ENCODE measurements around the gene ARHGEF28.

Gene ARHGEF28

DNA sequence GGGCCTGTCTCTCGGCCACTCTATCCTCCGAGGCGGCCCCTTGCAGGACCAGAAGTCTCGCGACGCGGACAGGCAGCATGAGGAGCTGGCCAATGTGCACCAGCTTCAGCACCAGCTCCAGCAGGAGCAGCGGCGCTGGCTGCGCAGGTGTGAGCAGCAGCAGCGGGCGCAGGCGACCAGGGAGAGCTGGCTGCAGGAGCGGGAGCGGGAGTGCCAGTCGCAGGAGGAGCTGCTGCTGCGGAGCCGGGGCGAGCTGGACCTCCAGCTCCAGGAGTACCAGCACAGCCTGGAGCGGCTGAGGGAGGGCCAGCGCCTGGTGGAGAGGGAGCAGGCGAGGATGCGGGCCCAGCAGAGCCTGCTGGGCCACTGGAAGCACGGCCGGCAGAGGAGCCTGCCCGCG lies 283.5 kb downstream of the ARHGEF28 start:
- DNase-seq = no peak
- Histone ChIP-seq H3K4ac (ENCODE audit: low read depth, low read length) (no peak overlapping the region), H3K79me1 (ENCODE audit: low read length) (no peaks in the 10 kb centered on the region), H3K23ac (ENCODE audit: low read length) (no peak overlapping the region), H2BK5ac (ENCODE audit: low read length) (no peak overlapping the region), H3K9ac (ENCODE audit: low read length) (no peak overlapping the region), H2AK5ac (ENCODE audit: low read length) (no peak overlapping the region), H4K5ac (ENCODE audit: low read length) (no peak overlapping the region), H2BK15ac (replicated peaks; ENCODE audit: low read depth) (no peak overlapping the region), H3K79me2 (ENCODE audit: control insufficient read depth, insufficient read depth, low read length) (no peaks in the 10 kb centered on the region), H4K8ac (ENCODE audit: low read depth, low read length) (no peak overlapping the region), H3K18ac (ENCODE audit: low read length) (no peak overlapping the region), H2BK120ac (ENCODE audit: low read depth, low read length) (no peak overlapping the region), H3K36me3 (ENCODE audit: control insufficient read depth, insufficient read depth, low read length) (no peaks in the 10 kb centered on the region), H3K4me2 (ENCODE audit: low read length) (no peak overlapping the region), H3K4me3 (ENCODE audit: low read length) (no peak overlapping the region), H3K27ac (ENCODE audit: low read depth, low read length) (no peak overlapping the region), H3K27me3 (ENCODE audit: insufficient read depth, low read length, poor library complexity) (no peaks in the 10 kb centered on the region), H3K4me1 (ENCODE audit: control insufficient read depth, low read depth, low read length) (peaks cover 3% of the 10 kb centered on the region), H3K56ac (ENCODE audit: low read length) (no peak overlapping the region)
- no CpG with 5 or more reads among the region's 27 CpGs for WGBS (ENCODE audit: extremely low coverage, insufficient coverage, low lambda C conversion rate)

GRCh38 chr5:73911761-73912393 lies 285.9 kb downstream of the ARHGEF28 start:
- H3K27ac ChIP-seq (ENCODE audit: low read depth, low read length) = no peak overlapping the region
- no peak overlapping the region for H3K9ac ChIP-seq (ENCODE audit: low read length)
- no peaks in the 10 kb centered on the region for H3K27me3 ChIP-seq (ENCODE audit: insufficient read depth, low read length, poor library complexity)
- no peak overlapping the region for H3K56ac ChIP-seq (ENCODE audit: low read length)
- no peaks in the 10 kb centered on the region for H3K79me2 ChIP-seq (ENCODE audit: control insufficient read depth, insufficient read depth, low read length)
- no CpG with 5 or more reads among the region's 4 CpGs for WGBS (ENCODE audit: extremely low coverage, insufficient coverage, low lambda C conversion rate)
- no peak overlapping the region for H3K23ac ChIP-seq (ENCODE audit: low read length)
- no peak overlapping the region for H2BK15ac ChIP-seq (replicated peaks; ENCODE audit: low read depth)
- no peak overlapping the region for H4K8ac ChIP-seq (ENCODE audit: low read depth, low read length)
- peaks cover 3% of the 10 kb centered on the region for H3K4me1 ChIP-seq (ENCODE audit: control insufficient read depth, low read depth, low read length)
- no peaks in the 10 kb centered on the region for H3K79me1 ChIP-seq (ENCODE audit: low read length)
- no peak overlapping the region for H3K4ac ChIP-seq (ENCODE audit: low read depth, low read length)
- no peak overlapping the region for H3K4me2 ChIP-seq (ENCODE audit: low read length)
- no peak overlapping the region for H3K18ac ChIP-seq (ENCODE audit: low read length)
- no peak overlapping the region for H2AK5ac ChIP-seq (ENCODE audit: low read length)
- no peak overlapping the region for H2BK120ac ChIP-seq (ENCODE audit: low read depth, low read length)
- no peak overlapping the region for H2BK5ac ChIP-seq (ENCODE audit: low read length)
- H3K4me3 ChIP-seq (ENCODE audit: low read length) = no peak overlapping the region
- H4K5ac ChIP-seq (ENCODE audit: low read length) = no peak overlapping the region
- H3K36me3 ChIP-seq (ENCODE audit: control insufficient read depth, insufficient read depth, low read length) = no peaks in the 10 kb centered on the region
- no peak for DNase-seq

DNA sequence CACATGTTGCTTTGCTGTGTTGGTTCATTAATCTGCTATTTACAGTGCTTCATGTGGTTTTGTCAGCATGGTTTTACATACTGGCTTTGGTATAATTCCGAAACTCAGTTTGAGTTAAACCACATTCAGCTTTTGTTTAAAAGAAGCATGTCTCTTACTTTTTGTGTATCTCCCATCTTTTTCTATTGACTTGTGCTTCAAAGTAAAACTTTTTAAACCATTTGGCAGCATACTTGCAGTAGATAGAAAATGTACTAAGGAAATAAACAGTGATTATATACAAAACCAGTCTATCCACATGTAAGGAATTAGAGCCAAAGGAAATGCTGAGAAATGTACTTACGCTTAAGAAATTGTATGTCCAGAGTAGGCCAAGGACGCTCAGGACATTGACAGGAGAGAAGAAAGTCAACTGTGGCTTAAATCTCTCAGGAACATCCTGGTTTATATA lies 286.9 kb downstream of the ARHGEF28 start:
- H2AK5ac ChIP-seq (ENCODE audit: low read length) = no peak overlapping the region
- no peak overlapping the region for H3K23ac ChIP-seq (ENCODE audit: low read length)
- no peak overlapping the region for H2BK15ac ChIP-seq (replicated peaks; ENCODE audit: low read depth)
- H3K4ac ChIP-seq (ENCODE audit: low read depth, low read length) = no peak overlapping the region
- H3K56ac ChIP-seq (ENCODE audit: low read length) = no peak overlapping the region
- no peak overlapping the region for H3K18ac ChIP-seq (ENCODE audit: low read length)
- no peaks in the 10 kb centered on the region for H3K79me2 ChIP-seq (ENCODE audit: control insufficient read depth, insufficient read depth, low read length)
- no peak overlapping the region for H4K8ac ChIP-seq (ENCODE audit: low read depth, low read length)
- no peak for DNase-seq
- no peaks in the 10 kb centered on the region for H3K27me3 ChIP-seq (ENCODE audit: insufficient read depth, low read length, poor library complexity)
- H3K79me1 ChIP-seq (ENCODE audit: low read length) = no peaks in the 10 kb centered on the region
- no peak overlapping the region for H3K4me2 ChIP-seq (ENCODE audit: low read length)
- H3K27ac ChIP-seq (ENCODE audit: low read depth, low read length) = no peak overlapping the region
- H3K4me1 ChIP-seq (ENCODE audit: control insufficient read depth, low read depth, low read length) = peaks cover 3% of the 10 kb centered on the region
- no peak overlapping the region for H4K5ac ChIP-seq (ENCODE audit: low read length)
- no peak overlapping the region for H2BK120ac ChIP-seq (ENCODE audit: low read depth, low read length)
- WGBS (ENCODE audit: extremely low coverage, insufficient coverage, low lambda C conversion rate) = no CpG with 5 or more reads among the region's 3 CpGs
- no peak overlapping the region for H3K9ac ChIP-seq (ENCODE audit: low read length)
- H3K36me3 ChIP-seq (ENCODE audit: control insufficient read depth, insufficient read depth, low read length) = no peaks in the 10 kb centered on the region
- no peak overlapping the region for H3K4me3 ChIP-seq (ENCODE audit: low read length)
- no peak overlapping the region for H2BK5ac ChIP-seq (ENCODE audit: low read length)

- Histone ChIP-seq H4K5ac (ENCODE audit: low read length) (no peak overlapping the region), H2BK15ac (replicated peaks; ENCODE audit: low read depth) (no peak overlapping the region), H3K27ac (ENCODE audit: low read depth, low read length) (no peak overlapping the region), H3K4ac (ENCODE audit: low read depth, low read length) (no peak overlapping the region), H3K36me3 (ENCODE audit: control insufficient read depth, insufficient read depth, low read length) (no peaks in the 10 kb centered on the region), H3K56ac (ENCODE audit: low read length) (no peak overlapping the region), H4K8ac (ENCODE audit: low read depth, low read length) (no peak overlapping the region), H3K18ac (ENCODE audit: low read length) (no peak overlapping the region), H2AK5ac (ENCODE audit: low read length) (no peak overlapping the region), H3K23ac (ENCODE audit: low read length) (no peak overlapping the region), H2BK120ac (ENCODE audit: low read depth, low read length) (no peak overlapping the region), H3K4me1 (ENCODE audit: control insufficient read depth, low read depth, low read length) (peaks cover 3% of the 10 kb centered on the region), H3K4me2 (ENCODE audit: low read length) (no peak overlapping the region), H3K4me3 (ENCODE audit: low read length) (no peak overlapping the region), H3K9ac (ENCODE audit: low read length) (no peak overlapping the region), H3K27me3 (ENCODE audit: insufficient read depth, low read length, poor library complexity) (no peaks in the 10 kb centered on the region), H3K79me1 (ENCODE audit: low read length) (no peaks in the 10 kb centered on the region), H3K79me2 (ENCODE audit: control insufficient read depth, insufficient read depth, low read length) (no peaks in the 10 kb centered on the region), H2BK5ac (ENCODE audit: low read length) (no peak overlapping the region)
- no peak for DNase-seq
Measured at GRCh38 chr5:73913971-73914370, 288.0 kb downstream of the ARHGEF28 start.

GRCh38 chr5:73915345-73915744 lies 289.3 kb downstream of the ARHGEF28 start:
- no peak overlapping the region for H3K4me2 ChIP-seq (ENCODE audit: low read length)
- no peak overlapping the region for H3K4me3 ChIP-seq (ENCODE audit: low read length)
- no peak overlapping the region for H3K27ac ChIP-seq (ENCODE audit: low read depth, low read length)
- H3K27me3 ChIP-seq (ENCODE audit: insufficient read depth, low read length, poor library complexity) = no peaks in the 10 kb centered on the region
- H2BK5ac ChIP-seq (ENCODE audit: low read length) = no peak overlapping the region
- no peak overlapping the region for H3K9ac ChIP-seq (ENCODE audit: low read length)
- H3K79me1 ChIP-seq (ENCODE audit: low read length) = no peaks in the 10 kb centered on the region
- no peak for DNase-seq
- no peaks in the 10 kb centered on the region for H3K79me2 ChIP-seq (ENCODE audit: control insufficient read depth, insufficient read depth, low read length)
- no peak overlapping the region for H4K5ac ChIP-seq (ENCODE audit: low read length)
- WGBS (ENCODE audit: extremely low coverage, insufficient coverage, low lambda C conversion rate) = no CpG with 5 or more reads among the region's 1 CpG
- H3K4me1 ChIP-seq (ENCODE audit: control insufficient read depth, low read depth, low read length) = peaks cover 3% of the 10 kb centered on the region
- no peak overlapping the region for H3K18ac ChIP-seq (ENCODE audit: low read length)
- no peak overlapping the region for H2BK15ac ChIP-seq (replicated peaks; ENCODE audit: low read depth)
- H3K36me3 ChIP-seq (ENCODE audit: control insufficient read depth, insufficient read depth, low read length) = no peaks in the 10 kb centered on the region
- H2AK5ac ChIP-seq (ENCODE audit: low read length) = no peak overlapping the region
- no peak overlapping the region for H3K56ac ChIP-seq (ENCODE audit: low read length)
- no peak overlapping the region for H4K8ac ChIP-seq (ENCODE audit: low read depth, low read length)
- no peak overlapping the region for H3K23ac ChIP-seq (ENCODE audit: low read length)
- no peak overlapping the region for H2BK120ac ChIP-seq (ENCODE audit: low read depth, low read length)
- H3K4ac ChIP-seq (ENCODE audit: low read depth, low read length) = no peak overlapping the region

- no peak overlapping the region for H2BK15ac ChIP-seq (replicated peaks; ENCODE audit: low read depth)
- H2BK120ac ChIP-seq (ENCODE audit: low read depth, low read length) = no peak overlapping the region
- H2BK5ac ChIP-seq (ENCODE audit: low read length) = no peak overlapping the region
- H3K23ac ChIP-seq (ENCODE audit: low read length) = no peak overlapping the region
- no peaks in the 10 kb centered on the region for H3K79me1 ChIP-seq (ENCODE audit: low read length)
- H4K8ac ChIP-seq (ENCODE audit: low read depth, low read length) = no peak overlapping the region
- H3K18ac ChIP-seq (ENCODE audit: low read length) = no peak overlapping the region
- no peak overlapping the region for H3K4me3 ChIP-seq (ENCODE audit: low read length)
- H3K4ac ChIP-seq (ENCODE audit: low read depth, low read length) = no peak overlapping the region
- no peak overlapping the region for H3K56ac ChIP-seq (ENCODE audit: low read length)
- H3K79me2 ChIP-seq (ENCODE audit: control insufficient read depth, insufficient read depth, low read length) = no peaks in the 10 kb centered on the region
- H3K36me3 ChIP-seq (ENCODE audit: control insufficient read depth, insufficient read depth, low read length) = no peaks in the 10 kb centered on the region
- no CpG with 5 or more reads among the region's 3 CpGs for WGBS (ENCODE audit: extremely low coverage, insufficient coverage, low lambda C conversion rate)
- no peak overlapping the region for H2AK5ac ChIP-seq (ENCODE audit: low read length)
- no peak overlapping the region for H4K5ac ChIP-seq (ENCODE audit: low read length)
- no peak overlapping the region for H3K4me2 ChIP-seq (ENCODE audit: low read length)
- DNase-seq = no peak
- no peak overlapping the region for H3K27ac ChIP-seq (ENCODE audit: low read depth, low read length)
- H3K27me3 ChIP-seq (ENCODE audit: insufficient read depth, low read length, poor library complexity) = no peaks in the 10 kb centered on the region
- H3K9ac ChIP-seq (ENCODE audit: low read length) = no peak overlapping the region
- H3K4me1 ChIP-seq (ENCODE audit: control insufficient read depth, low read depth, low read length) = peaks cover 3% of the 10 kb centered on the region
Measured at GRCh38 chr5:73917433-73917832, 291.4 kb downstream of the ARHGEF28 start.
